ENCODE results near the gene EVI2B. TPM values are rescaled to one million over a fixed set of nuclear protein-coding genes. Genes with fewer than 3 reads are reported as not detected.

Gene EVI2B
- polyA plus RNA-seq, 1 experiment, result 0.41 TPM

GRCh38 chr17:31296142-31296541 lies 17.7 kb downstream of the EVI2B start:
- Histone ChIP-seq H3K9me3 (ENCODE audit: control insufficient read depth, insufficient read depth, low read length) (no peaks in the 10 kb centered on the region), H3K27me3 (ENCODE audit: control insufficient read depth, insufficient read depth, low read length) (no peaks in the 10 kb centered on the region), H3K4me3 (ENCODE audit: low read depth, low read length) (no peak overlapping the region), H3K27ac (ENCODE audit: low read depth, low read length) (no peak overlapping the region)
- POLR2A ChIA-PET, result no interaction called here
- TF ChIP-seq CTCF (IDR thresholded peaks at IDR 0.05; ENCODE audit: low read depth, low read length), result no peak
- DNase-seq (ENCODE audit: low read depth, low spot score), result no peak
- CTCF ChIA-PET, result no interaction called here

GRCh38 chr17:31295489-31295871 lies 18.4 kb downstream of the EVI2B start:
- H3K4me3 ChIP-seq (ENCODE audit: low read depth, low read length), result no peak overlapping the region
- no peak overlapping the region for H3K27ac ChIP-seq (ENCODE audit: low read depth, low read length)
- POLR2A ChIA-PET, result no interaction called here
- CTCF ChIA-PET, result no interaction called here
- H3K27me3 ChIP-seq (ENCODE audit: control insufficient read depth, insufficient read depth, low read length), result no peaks in the 10 kb centered on the region
- DNase-seq (ENCODE audit: low read depth, low spot score), result no peak
- H3K9me3 ChIP-seq (ENCODE audit: control insufficient read depth, insufficient read depth, low read length), result no peaks in the 10 kb centered on the region
- no peak for TF ChIP-seq CTCF (IDR thresholded peaks at IDR 0.05; ENCODE audit: low read depth, low read length)

GRCh38 chr17:31294820-31295488 lies 18.9 kb downstream of the EVI2B start:
- DNase-seq (ENCODE audit: low read depth, low spot score), result no peak
- no peak overlapping the region for H3K4me3 ChIP-seq (ENCODE audit: low read depth, low read length)
- H3K27me3 ChIP-seq (ENCODE audit: control insufficient read depth, insufficient read depth, low read length), result no peaks in the 10 kb centered on the region
- no peaks in the 10 kb centered on the region for H3K9me3 ChIP-seq (ENCODE audit: control insufficient read depth, insufficient read depth, low read length)
- TF ChIP-seq CTCF (IDR thresholded peaks at IDR 0.05; ENCODE audit: low read depth, low read length), result no peak
- ChIA-PET CTCF (no interaction called here), POLR2A (no interaction called here)
- no peak overlapping the region for H3K27ac ChIP-seq (ENCODE audit: low read depth, low read length)

- TF ChIP-seq CTCF (IDR thresholded peaks at IDR 0.05; ENCODE audit: low read depth, low read length), result no peak
- ChIA-PET POLR2A (no interaction called here), CTCF (no interaction called here)
- H3K27ac ChIP-seq (ENCODE audit: low read depth, low read length), result no peak overlapping the region
- no peaks in the 10 kb centered on the region for H3K27me3 ChIP-seq (ENCODE audit: control insufficient read depth, insufficient read depth, low read length)
- no peaks in the 10 kb centered on the region for H3K9me3 ChIP-seq (ENCODE audit: control insufficient read depth, insufficient read depth, low read length)
- no peak for DNase-seq (ENCODE audit: low read depth, low spot score)
- no peak overlapping the region for H3K4me3 ChIP-seq (ENCODE audit: low read depth, low read length)
Measured at GRCh38 chr17:31294231-31294630, 19.6 kb downstream of the EVI2B start.

GRCh38 chr17:31293581-31293980 lies 20.3 kb downstream of the EVI2B start:
- CTCF ChIA-PET, result no interaction called here
- no peak for DNase-seq (ENCODE audit: low read depth, low spot score)
- no peak for TF ChIP-seq CTCF (IDR thresholded peaks at IDR 0.05; ENCODE audit: low read depth, low read length)

More at GRCh38 chr17:31293581-31293980, 20.3 kb downstream of the EVI2B start:
- Histone ChIP-seq H3K27ac (ENCODE audit: low read depth, low read length) (no peak overlapping the region), H3K27me3 (ENCODE audit: control insufficient read depth, insufficient read depth, low read length) (no peaks in the 10 kb centered on the region), H3K4me3 (ENCODE audit: low read depth, low read length) (no peak overlapping the region), H3K9me3 (ENCODE audit: control insufficient read depth, insufficient read depth, low read length) (no peaks in the 10 kb centered on the region)
- POLR2A ChIA-PET, result no interaction called here

All from AG04450 (cell line).